Uterus (tissue), 2 donors: ENCODE results near the gene PLCH2.

ENCODE experiments used
- POLR2A ChIP-seq, 2 donors: fragments of 450-650 bp; IDR thresholded peaks; one replicate each; pipeline ENCODE4 v1.6.1; 2016; ENCODE audit warnings: antibody characterized with exemption in 2 of 2, mild to moderate bottlenecking in 1 of 2, moderate library complexity in 1 of 2
- TF ChIP-seq, protein P1 (sequence below), 4 experiments: fragments of 200-600 bp in 2 of 4; fragments of 450-650 bp in 2 of 4; sonication (generic) in 2 of 4; IDR thresholded peaks; one replicate each; pipeline ENCODE4 v1.5.1; 2016 to 2019; ENCODE audit warnings: antibody characterized with exemption in 4 of 4, mild to moderate bottlenecking in 2 of 4, moderate library complexity in 1 of 4

DNA sequence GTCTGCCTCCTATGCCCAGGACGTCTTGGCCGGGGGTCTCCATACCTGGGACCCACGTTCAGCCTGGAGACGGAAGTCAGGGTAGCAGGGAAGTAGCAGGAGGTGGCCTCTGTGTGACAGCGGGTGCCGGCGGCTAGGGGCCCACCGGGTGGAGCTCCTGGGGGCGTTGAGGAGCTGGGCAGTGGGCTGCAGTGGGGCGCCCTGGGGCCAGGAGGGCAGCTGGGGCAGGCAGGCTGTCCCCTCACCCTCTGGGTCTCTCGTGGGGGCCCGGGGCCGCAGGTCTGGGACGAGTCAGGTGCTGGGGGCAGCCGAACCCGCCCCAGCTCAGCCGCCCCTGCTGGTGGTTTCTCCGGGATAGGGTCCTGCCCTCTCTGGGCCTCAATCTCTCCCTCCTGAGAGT is 49.0 kb upstream of the PLCH2 start:
- TF ChIP-seq, protein P1, sequence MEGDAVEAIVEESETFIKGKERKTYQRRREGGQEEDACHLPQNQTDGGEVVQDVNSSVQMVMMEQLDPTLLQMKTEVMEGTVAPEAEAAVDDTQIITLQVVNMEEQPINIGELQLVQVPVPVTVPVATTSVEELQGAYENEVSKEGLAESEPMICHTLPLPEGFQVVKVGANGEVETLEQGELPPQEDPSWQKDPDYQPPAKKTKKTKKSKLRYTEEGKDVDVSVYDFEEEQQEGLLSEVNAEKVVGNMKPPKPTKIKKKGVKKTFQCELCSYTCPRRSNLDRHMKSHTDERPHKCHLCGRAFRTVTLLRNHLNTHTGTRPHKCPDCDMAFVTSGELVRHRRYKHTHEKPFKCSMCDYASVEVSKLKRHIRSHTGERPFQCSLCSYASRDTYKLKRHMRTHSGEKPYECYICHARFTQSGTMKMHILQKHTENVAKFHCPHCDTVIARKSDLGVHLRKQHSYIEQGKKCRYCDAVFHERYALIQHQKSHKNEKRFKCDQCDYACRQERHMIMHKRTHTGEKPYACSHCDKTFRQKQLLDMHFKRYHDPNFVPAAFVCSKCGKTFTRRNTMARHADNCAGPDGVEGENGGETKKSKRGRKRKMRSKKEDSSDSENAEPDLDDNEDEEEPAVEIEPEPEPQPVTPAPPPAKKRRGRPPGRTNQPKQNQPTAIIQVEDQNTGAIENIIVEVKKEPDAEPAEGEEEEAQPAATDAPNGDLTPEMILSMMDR (IDR thresholded peaks at IDR 0.05) = no peak
- no peak for TF ChIP-seq POLR2A (IDR thresholded peaks at IDR 0.05)
